Measurements from ENCODE around the gene KDF1. TPM values are rescaled to one million over a fixed set of nuclear protein-coding genes. Genes with fewer than 3 reads are reported as not detected.

Gene KDF1
- total RNA-seq, 1 experiment from 2014 or later = 8.8 TPM

GRCh38 chr1:27006683-27007082 is 46.4 kb upstream of the KDF1 start:
- no peak overlapping the region for H3K4me3 Mint-ChIP-seq (ENCODE audit: unreplicated experiment)

GRCh38 chr1:27005648-27006496 is 45.6 kb upstream of the KDF1 start:
- H3K36me3 Mint-ChIP-seq (ENCODE audit: insufficient read depth, unreplicated experiment) = peaks cover 80% of the 10 kb centered on the region
- H3K27ac Mint-ChIP-seq (ENCODE audit: low read depth, unreplicated experiment) = peak overlapping the region; percentile 39
- no peaks in the 10 kb centered on the region for H3K9me3 Mint-ChIP-seq (ENCODE audit: unreplicated experiment)
- CTCF ChIA-PET = interaction anchor here (0.6 to 1.6 kb wide), 4 partner anchors 8 to 98 kb away, joined by 4 to 7 read pairs (median 5); no protein-coding TSS in a partner anchor
- peaks cover 32% of the 10 kb centered on the region for H3K4me1 Mint-ChIP-seq (ENCODE audit: insufficient read depth, unreplicated experiment)
- intact Hi-C loops (cut with micrococcal nuclease) = no loop called here
- no peak for TF ChIP-seq CTCF (IDR thresholded peaks at IDR 0.05; ENCODE audit: unreplicated experiment)
- POLR2A ChIA-PET = interaction anchor here (1.5 to 13.4 kb wide), 2 partner anchors 8 to 21 kb away, joined by 5 to 535 read pairs; partner anchors contain the start of gene TRNP1
- BruUV-seq (replicated peaks) = no TSS peak
- no peak overlapping the region for H3K4me3 Mint-ChIP-seq (ENCODE audit: unreplicated experiment)
- no peaks in the 10 kb centered on the region for H3K27me3 Mint-ChIP-seq (ENCODE audit: insufficient read depth, unreplicated experiment)
- DNase-seq (ENCODE audit: unreplicated experiment) = peak; percentile 82

More at GRCh38 chr1:27006683-27007082, 46.4 kb upstream of the KDF1 start:
- no peak for TF ChIP-seq CTCF (IDR thresholded peaks at IDR 0.05; ENCODE audit: unreplicated experiment)
- H3K27ac Mint-ChIP-seq (ENCODE audit: low read depth, unreplicated experiment) = no peak overlapping the region
- H3K4me1 Mint-ChIP-seq (ENCODE audit: insufficient read depth, unreplicated experiment) = peaks cover 29% of the 10 kb centered on the region
- BruUV-seq (replicated peaks) = no TSS peak
- intact Hi-C loops (cut with micrococcal nuclease) = no loop called here
- POLR2A ChIA-PET = interaction anchor here (0.6 to 13.4 kb wide), 3 partner anchors 8 to 266 kb away, joined by 3 to 535 read pairs (median 160); partner anchors contain the start of gene TRNP1
- H3K27me3 Mint-ChIP-seq (ENCODE audit: insufficient read depth, unreplicated experiment) = no peaks in the 10 kb centered on the region
- H3K9me3 Mint-ChIP-seq (ENCODE audit: unreplicated experiment) = no peaks in the 10 kb centered on the region
- peaks cover 77% of the 10 kb centered on the region for H3K36me3 Mint-ChIP-seq (ENCODE audit: insufficient read depth, unreplicated experiment)
- CTCF ChIA-PET = interaction anchor here (0.6 to 1.0 kb wide), 3 partner anchors 9 to 97 kb away, joined by 3 to 6 read pairs (median 4); no protein-coding TSS in a partner anchor
- DNase-seq (ENCODE audit: unreplicated experiment) = no peak

- POLR2A ChIA-PET = interaction anchor here (1.0 to 13.4 kb wide), 4 partner anchors 7 to 22 kb away, joined by 3 to 535 read pairs (median 4); partner anchors contain the start of genes TENT5B and TRNP1
- no peak for DNase-seq (ENCODE audit: unreplicated experiment)
- CTCF ChIA-PET = interaction anchor here (0.6 to 1.6 kb wide), 4 partner anchors 9 to 113 kb away, joined by 3 to 7 read pairs (median 4); no protein-coding TSS in a partner anchor
- intact Hi-C loops (cut with micrococcal nuclease) = no loop called here
- H3K4me1 Mint-ChIP-seq (ENCODE audit: insufficient read depth, unreplicated experiment) = peaks cover 30% of the 10 kb centered on the region
- TF ChIP-seq CTCF (IDR thresholded peaks at IDR 0.05; ENCODE audit: unreplicated experiment) = no peak
- peak overlapping the region; percentile 39 for H3K27ac Mint-ChIP-seq (ENCODE audit: low read depth, unreplicated experiment)
- BruUV-seq (replicated peaks) = no TSS peak
- no peaks in the 10 kb centered on the region for H3K27me3 Mint-ChIP-seq (ENCODE audit: insufficient read depth, unreplicated experiment)
- H3K4me3 Mint-ChIP-seq (ENCODE audit: unreplicated experiment) = no peak overlapping the region
- H3K9me3 Mint-ChIP-seq (ENCODE audit: unreplicated experiment) = no peaks in the 10 kb centered on the region
- H3K36me3 Mint-ChIP-seq (ENCODE audit: insufficient read depth, unreplicated experiment) = peaks cover 80% of the 10 kb centered on the region
Measured at GRCh38 chr1:27005166-27005530, 44.9 kb upstream of the KDF1 start.

DNA sequence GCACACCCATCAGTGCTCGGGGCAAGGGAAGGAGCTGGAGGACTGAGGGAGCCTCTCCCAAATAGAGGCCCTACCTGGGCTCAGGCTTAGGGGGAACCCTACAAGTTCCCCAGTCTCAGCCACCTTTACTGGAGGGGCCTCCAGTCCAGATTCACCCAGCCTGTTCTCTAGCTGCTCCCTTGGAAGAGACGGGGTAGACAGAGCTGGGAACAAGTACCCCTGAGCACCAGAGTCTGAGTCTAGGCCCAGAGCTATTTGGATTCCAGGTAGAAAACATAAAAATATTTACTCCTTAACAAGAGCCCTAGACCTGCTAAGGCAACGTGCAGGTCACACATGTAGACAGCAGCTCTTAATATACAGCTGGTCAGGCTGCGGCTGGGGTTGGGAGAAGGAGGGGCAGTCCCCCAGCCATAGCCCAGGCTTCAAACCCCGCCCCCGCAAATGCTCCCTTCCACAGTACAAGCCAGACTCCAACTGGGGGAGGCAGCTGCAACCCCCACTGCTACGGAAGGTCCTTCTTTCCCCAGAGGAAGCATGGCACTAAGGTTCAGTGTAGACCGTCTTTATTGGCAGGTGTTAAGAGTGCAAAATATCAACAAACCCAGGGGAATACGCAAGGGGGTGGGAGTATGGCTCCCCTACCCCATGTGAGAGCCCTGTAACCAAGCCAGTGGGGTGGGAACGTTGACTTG is 44.4 kb upstream of the KDF1 start:
- Mint-ChIP-seq H3K9me3 (ENCODE audit: unreplicated experiment) (no peaks in the 10 kb centered on the region), H3K4me1 (ENCODE audit: insufficient read depth, unreplicated experiment) (peaks cover 25% of the 10 kb centered on the region), H3K36me3 (ENCODE audit: insufficient read depth, unreplicated experiment) (peaks cover 86% of the 10 kb centered on the region), H3K27ac (ENCODE audit: low read depth, unreplicated experiment) (peak overlapping the region; percentile 39), H3K27me3 (ENCODE audit: insufficient read depth, unreplicated experiment) (no peaks in the 10 kb centered on the region), H3K4me3 (ENCODE audit: unreplicated experiment) (no peak overlapping the region)
- POLR2A ChIA-PET = interaction anchor here (0.7 to 13.4 kb wide), 5 partner anchors 6 to 301 kb away, joined by 3 to 535 read pairs (median 5); partner anchors contain the start of genes TENT5B and TRNP1
- TF ChIP-seq CTCF (IDR thresholded peaks at IDR 0.05; ENCODE audit: unreplicated experiment) = no peak
- CTCF ChIA-PET = interaction anchor here (0.6 to 1.6 kb wide), 5 partner anchors 8 to 113 kb away, joined by 3 to 7 read pairs (median 3); no protein-coding TSS in a partner anchor
- no TSS peak for BruUV-seq (replicated peaks)
- intact Hi-C loops (cut with micrococcal nuclease) = no loop called here
- no peak for DNase-seq (ENCODE audit: unreplicated experiment)
